ENCODE measurements around the gene CTBS. TPM values are rescaled to one million over a fixed set of nuclear protein-coding genes. Genes with fewer than 3 reads are reported as not detected.

Gene CTBS
- total and polyA plus RNA-seq, 2 of the 13 experiments (the other 11 are each of a cell fraction or from before 2014, with no cell fraction given): 4.7 to 12.4 TPM

DNA sequence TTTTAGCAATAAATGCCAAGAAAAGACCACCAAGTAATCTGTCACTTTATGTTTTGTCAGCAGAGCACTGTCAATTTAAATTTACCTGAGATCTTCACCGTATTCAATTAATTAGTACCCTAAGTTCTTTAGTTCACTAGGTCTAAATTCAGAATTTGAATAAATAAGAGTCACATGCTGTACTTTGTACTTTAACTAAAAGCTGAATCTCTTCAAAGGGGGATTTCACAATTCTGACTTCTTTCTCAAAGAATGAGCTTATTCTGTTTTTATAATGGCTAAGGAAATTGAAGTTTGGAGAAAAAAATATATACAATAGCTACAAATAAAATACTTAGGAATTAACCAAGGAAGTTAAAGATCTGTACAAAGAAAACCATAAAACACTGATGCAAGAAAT lies 65.7 kb downstream of the CTBS start:
- DNase-seq (ENCODE audit: low spot score) (peak; percentile 18), FAIRE-seq (no peak), ATAC-seq (no peak)
- H4K20me1 ChIP-seq (ENCODE audit: insufficient read depth, low read length): peaks cover 16% of the 10 kb centered on the region
- no peak overlapping the region for H3K9ac ChIP-seq (ENCODE audit: insufficient read depth, low read depth, low read length)
- WGBS (ENCODE audit: low lambda C conversion rate): 48% methylated on average over 1 of the region's 1 CpG
- in situ Hi-C loops (cut with HindIII; ENCODE audit: extremely low pct_ligation_motif_present, low pct_unique_long_range_greater_than_20kb): loop anchor here (5.0 kb wide), 1 partner anchor 64 kb away; the partner anchor contains the start of gene CTBS
- intact Hi-C loops (cut with micrococcal nuclease; ENCODE audit: unreplicated experiment): loop anchor here (5.0 kb wide), 1 partner anchor 34 kb away; no protein-coding TSS in a partner anchor
- H3K9me3 ChIP-seq (ENCODE audit: low read length): no peaks in the 10 kb centered on the region
- no TSS peak for BruUV-seq (replicated peaks)
- peaks cover 25% of the 10 kb centered on the region for H3K79me2 ChIP-seq (ENCODE audit: insufficient read depth, low read length)
- H2AFZ ChIP-seq (ENCODE audit: low read length): no peak overlapping the region
- ChIA-PET CTCF (ENCODE audit: low intra/inter-chr PET ratio, low total read pairs) (no interaction called here), POLR2A (interaction anchor here (1.2 to 1.8 kb wide), 2 partner anchors 29 to 65 kb away, joined by 3 to 14 read pairs; partner anchors contain the start of gene CTBS)
- H3K27ac ChIP-seq (ENCODE audit: extremely low read length, insufficient read depth, low read length): peak overlapping the region; percentile 11
- H3K4me1 ChIP-seq (ENCODE audit: insufficient read depth, low read length): peaks cover 31% of the 10 kb centered on the region
- no peak overlapping the region for H3K4me2 ChIP-seq (ENCODE audit: low read depth, low read length)
- peaks cover 0 to 2% of the 10 kb centered on the region in 2 experiments; a peak in 1 of 5 replicates for H3K36me3 ChIP-seq (replicated peaks in 1 of 2; ENCODE audit: control insufficient read depth in 1 of 2, insufficient read depth in 2 of 2, low read length in 2 of 2)
- no peak overlapping the region for H3K4me3 ChIP-seq (replicated peaks in 1 of 3; ENCODE audit: insufficient read depth in 1 of 3, low read depth in 2 of 3, low read length in 3 of 3)
- no peaks in the 10 kb centered on the region for H3K27me3 ChIP-seq (ENCODE audit: control insufficient read depth in 1 of 2, insufficient read depth in 2 of 2, low read length in 2 of 2)
- TF ChIP-seq, protein P1, sequence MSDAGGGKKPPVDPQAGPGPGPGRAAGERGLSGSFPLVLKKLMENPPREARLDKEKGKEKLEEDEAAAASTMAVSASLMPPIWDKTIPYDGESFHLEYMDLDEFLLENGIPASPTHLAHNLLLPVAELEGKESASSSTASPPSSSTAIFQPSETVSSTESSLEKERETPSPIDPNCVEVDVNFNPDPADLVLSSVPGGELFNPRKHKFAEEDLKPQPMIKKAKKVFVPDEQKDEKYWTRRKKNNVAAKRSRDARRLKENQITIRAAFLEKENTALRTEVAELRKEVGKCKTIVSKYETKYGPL (CRISPR knock-in tag; IDR thresholded peaks at IDR 0.05): no peak
- TF ChIP-seq, protein P2, sequence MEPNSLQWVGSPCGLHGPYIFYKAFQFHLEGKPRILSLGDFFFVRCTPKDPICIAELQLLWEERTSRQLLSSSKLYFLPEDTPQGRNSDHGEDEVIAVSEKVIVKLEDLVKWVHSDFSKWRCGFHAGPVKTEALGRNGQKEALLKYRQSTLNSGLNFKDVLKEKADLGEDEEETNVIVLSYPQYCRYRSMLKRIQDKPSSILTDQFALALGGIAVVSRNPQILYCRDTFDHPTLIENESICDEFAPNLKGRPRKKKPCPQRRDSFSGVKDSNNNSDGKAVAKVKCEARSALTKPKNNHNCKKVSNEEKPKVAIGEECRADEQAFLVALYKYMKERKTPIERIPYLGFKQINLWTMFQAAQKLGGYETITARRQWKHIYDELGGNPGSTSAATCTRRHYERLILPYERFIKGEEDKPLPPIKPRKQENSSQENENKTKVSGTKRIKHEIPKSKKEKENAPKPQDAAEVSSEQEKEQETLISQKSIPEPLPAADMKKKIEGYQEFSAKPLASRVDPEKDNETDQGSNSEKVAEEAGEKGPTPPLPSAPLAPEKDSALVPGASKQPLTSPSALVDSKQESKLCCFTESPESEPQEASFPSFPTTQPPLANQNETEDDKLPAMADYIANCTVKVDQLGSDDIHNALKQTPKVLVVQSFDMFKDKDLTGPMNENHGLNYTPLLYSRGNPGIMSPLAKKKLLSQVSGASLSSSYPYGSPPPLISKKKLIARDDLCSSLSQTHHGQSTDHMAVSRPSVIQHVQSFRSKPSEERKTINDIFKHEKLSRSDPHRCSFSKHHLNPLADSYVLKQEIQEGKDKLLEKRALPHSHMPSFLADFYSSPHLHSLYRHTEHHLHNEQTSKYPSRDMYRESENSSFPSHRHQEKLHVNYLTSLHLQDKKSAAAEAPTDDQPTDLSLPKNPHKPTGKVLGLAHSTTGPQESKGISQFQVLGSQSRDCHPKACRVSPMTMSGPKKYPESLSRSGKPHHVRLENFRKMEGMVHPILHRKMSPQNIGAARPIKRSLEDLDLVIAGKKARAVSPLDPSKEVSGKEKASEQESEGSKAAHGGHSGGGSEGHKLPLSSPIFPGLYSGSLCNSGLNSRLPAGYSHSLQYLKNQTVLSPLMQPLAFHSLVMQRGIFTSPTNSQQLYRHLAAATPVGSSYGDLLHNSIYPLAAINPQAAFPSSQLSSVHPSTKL (CRISPR knock-in tag; IDR thresholded peaks at IDR 0.05): peak; percentile 64
- TF ChIP-seq RFXANK (CRISPR knock-in tag; IDR thresholded peaks at IDR 0.05) (no peak), CEBPB (IDR thresholded peaks at IDR 0.05; ENCODE audit: borderline replicate concordance, low read depth, low read length) (peak; percentile 33; the same call in 1 of the 2 replicates), KLF15 (CRISPR knock-in tag; IDR thresholded peaks at IDR 0.05; ENCODE audit: borderline replicate concordance) (no peak), NR1H2 (CRISPR knock-in tag; IDR thresholded peaks at IDR 0.05; ENCODE audit: borderline replicate concordance, low read depth) (no peak), PHF20 (CRISPR knock-in tag; IDR thresholded peaks at IDR 0.05) (no peak), MAF1 (CRISPR knock-in tag; IDR thresholded peaks at IDR 0.05; ENCODE audit: borderline replicate concordance) (no peak), ZNF30 (CRISPR knock-in tag; IDR thresholded peaks at IDR 0.05) (no peak), SOX5 (CRISPR knock-in tag; IDR thresholded peaks at IDR 0.05; ENCODE audit: borderline replicate concordance) (peak; percentile 30; the same call in 1 of the 2 replicates)
- TF ChIP-seq, protein P3, sequence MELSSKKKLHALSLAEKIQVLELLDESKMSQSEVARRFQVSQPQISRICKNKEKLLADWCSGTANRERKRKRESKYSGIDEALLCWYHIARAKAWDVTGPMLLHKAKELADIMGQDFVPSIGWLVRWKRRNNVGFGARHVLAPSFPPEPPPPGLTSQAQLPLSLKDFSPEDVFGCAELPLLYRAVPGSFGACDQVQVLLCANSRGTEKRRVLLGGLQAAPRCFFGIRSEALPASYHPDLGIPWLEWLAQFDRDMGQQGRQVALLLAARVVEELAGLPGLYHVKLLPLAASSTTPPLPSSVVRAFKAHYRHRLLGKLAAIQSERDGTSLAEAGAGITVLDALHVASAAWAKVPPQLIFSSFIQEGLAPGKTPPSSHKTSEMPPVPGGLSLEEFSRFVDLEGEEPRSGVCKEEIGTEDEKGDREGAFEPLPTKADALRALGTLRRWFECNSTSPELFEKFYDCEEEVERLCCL (CRISPR knock-in tag; IDR thresholded peaks at IDR 0.05; ENCODE audit: borderline replicate concordance): no peak
- TF ChIP-seq, protein P4, sequence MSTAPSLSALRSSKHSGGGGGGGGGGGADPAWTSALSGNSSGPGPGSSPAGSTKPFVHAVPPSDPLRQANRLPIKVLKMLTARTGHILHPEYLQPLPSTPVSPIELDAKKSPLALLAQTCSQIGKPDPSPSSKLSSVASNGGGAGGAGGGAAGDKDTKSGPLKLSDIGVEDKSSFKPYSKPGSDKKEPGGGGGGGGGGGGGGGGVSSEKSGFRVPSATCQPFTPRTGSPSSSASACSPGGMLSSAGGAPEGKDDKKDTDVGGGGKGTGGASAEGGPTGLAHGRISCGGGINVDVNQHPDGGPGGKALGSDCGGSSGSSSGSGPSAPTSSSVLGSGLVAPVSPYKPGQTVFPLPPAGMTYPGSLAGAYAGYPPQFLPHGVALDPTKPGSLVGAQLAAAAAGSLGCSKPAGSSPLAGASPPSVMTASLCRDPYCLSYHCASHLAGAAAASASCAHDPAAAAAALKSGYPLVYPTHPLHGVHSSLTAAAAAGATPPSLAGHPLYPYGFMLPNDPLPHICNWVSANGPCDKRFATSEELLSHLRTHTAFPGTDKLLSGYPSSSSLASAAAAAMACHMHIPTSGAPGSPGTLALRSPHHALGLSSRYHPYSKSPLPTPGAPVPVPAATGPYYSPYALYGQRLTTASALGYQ (CRISPR knock-in tag; IDR thresholded peaks at IDR 0.05): no peak
- TF ChIP-seq, protein P5, sequence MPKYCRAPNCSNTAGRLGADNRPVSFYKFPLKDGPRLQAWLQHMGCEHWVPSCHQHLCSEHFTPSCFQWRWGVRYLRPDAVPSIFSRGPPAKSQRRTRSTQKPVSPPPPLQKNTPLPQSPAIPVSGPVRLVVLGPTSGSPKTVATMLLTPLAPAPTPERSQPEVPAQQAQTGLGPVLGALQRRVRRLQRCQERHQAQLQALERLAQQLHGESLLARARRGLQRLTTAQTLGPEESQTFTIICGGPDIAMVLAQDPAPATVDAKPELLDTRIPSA (CRISPR knock-in tag; IDR thresholded peaks at IDR 0.05; ENCODE audit: borderline replicate concordance): no peak
- TF ChIP-seq, protein P6, sequence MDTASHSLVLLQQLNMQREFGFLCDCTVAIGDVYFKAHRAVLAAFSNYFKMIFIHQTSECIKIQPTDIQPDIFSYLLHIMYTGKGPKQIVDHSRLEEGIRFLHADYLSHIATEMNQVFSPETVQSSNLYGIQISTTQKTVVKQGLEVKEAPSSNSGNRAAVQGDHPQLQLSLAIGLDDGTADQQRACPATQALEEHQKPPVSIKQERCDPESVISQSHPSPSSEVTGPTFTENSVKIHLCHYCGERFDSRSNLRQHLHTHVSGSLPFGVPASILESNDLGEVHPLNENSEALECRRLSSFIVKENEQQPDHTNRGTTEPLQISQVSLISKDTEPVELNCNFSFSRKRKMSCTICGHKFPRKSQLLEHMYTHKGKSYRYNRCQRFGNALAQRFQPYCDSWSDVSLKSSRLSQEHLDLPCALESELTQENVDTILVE (CRISPR knock-in tag; IDR thresholded peaks at IDR 0.05): no peak

Measured in HepG2 (cell line).